ENCODE results near the gene WASHC4. TPM values are rescaled to one million over a fixed set of nuclear protein-coding genes. Genes with fewer than 3 reads are reported as not detected.

Gene WASHC4
- total and polyA plus RNA-seq, 10 of the 15 experiments (the other 5 are each of a cell fraction or from before 2014, with no cell fraction given) = 16.0 to 50.6 (median 34.0) TPM

DNA sequence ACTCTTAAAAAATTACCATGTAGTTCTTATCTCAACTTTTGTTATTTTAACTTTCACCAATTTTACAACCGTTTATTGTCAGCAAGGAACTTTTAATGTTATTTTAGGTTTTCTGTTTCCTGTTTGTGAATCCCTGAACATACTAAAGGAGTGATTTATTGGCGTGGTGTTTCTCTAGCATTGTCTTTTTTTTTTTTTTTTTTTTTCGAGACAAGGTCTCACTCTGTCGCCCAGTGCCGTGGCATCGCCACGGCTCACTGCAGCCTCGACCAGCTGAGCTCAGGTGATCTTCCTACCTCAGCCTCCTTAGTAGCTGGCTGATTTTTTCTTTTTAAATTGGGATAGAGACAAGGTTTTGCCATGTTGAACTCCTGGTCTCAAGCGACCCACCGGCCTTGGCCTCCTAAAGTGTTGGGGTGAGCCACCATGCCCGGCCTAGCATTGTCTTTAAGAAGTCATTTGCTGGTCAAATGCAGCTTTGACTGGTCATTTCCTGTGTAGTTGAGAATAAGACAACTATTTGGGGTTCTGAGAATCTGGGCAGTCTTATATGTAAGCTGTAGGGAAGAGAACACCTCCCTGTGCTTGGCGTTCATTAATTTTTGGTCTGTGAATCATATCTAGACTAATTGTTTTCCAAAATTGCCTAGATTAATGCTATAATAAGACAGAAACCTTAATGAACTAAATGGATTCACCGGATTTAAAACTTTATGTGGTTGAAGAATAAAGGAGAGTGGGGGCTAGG, 2.1 kb downstream of the WASHC4 start (continued):
- TF ChIP-seq, protein P1, sequence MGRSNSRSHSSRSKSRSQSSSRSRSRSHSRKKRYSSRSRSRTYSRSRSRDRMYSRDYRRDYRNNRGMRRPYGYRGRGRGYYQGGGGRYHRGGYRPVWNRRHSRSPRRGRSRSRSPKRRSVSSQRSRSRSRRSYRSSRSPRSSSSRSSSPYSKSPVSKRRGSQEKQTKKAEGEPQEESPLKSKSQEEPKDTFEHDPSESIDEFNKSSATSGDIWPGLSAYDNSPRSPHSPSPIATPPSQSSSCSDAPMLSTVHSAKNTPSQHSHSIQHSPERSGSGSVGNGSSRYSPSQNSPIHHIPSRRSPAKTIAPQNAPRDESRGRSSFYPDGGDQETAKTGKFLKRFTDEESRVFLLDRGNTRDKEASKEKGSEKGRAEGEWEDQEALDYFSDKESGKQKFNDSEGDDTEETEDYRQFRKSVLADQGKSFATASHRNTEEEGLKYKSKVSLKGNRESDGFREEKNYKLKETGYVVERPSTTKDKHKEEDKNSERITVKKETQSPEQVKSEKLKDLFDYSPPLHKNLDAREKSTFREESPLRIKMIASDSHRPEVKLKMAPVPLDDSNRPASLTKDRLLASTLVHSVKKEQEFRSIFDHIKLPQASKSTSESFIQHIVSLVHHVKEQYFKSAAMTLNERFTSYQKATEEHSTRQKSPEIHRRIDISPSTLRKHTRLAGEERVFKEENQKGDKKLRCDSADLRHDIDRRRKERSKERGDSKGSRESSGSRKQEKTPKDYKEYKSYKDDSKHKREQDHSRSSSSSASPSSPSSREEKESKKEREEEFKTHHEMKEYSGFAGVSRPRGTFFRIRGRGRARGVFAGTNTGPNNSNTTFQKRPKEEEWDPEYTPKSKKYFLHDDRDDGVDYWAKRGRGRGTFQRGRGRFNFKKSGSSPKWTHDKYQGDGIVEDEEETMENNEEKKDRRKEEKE (IDR thresholded peaks at IDR 0.05) = no peak
- TF ChIP-seq MYB (IDR thresholded peaks at IDR 0.05; ENCODE audit: borderline replicate concordance, low read depth, low read length) (no peak), BCL11A (IDR thresholded peaks at IDR 0.05; ENCODE audit: low read depth, low read length) (0 out of 2 replicates have a peak, but pooled peaks have one; percentile 44), SKIL (IDR thresholded peaks at IDR 0.05; ENCODE audit: low read depth, poor library complexity, severe bottlenecking) (peak; percentile 36), CUX1 (IDR thresholded peaks at IDR 0.05; ENCODE audit: insufficient replicate concordance, low read depth, low read length) (no peak), STAT1 (conservative IDR thresholded peaks at IDR 0.05) (no peak), RUNX3 (IDR thresholded peaks at IDR 0.05; ENCODE audit: low read length) (no peak; the same call in 1 of the 2 replicates), SIX5 (IDR thresholded peaks at IDR 0.05; ENCODE audit: low read depth, low read length, severe bottlenecking) (no peak), POLR2AphosphoS5 (IDR thresholded peaks at IDR 0.05; ENCODE audit: low read length) (peak; percentile 55; the same call in 1 of the 2 replicates), YY1 (IDR thresholded peaks at IDR 0.05; ENCODE audit: low read depth, low read length) (peak; percentile 44; the same call in 1 of the 2 replicates), ZNF622 (IDR thresholded peaks at IDR 0.05) (no peak), SREBF1 (IDR thresholded peaks at IDR 0.05; ENCODE audit: low read length) (no peak), KLF5 (IDR thresholded peaks at IDR 0.05; ENCODE audit: partially characterized antibody) (no peak)
- TF ChIP-seq, protein P2, sequence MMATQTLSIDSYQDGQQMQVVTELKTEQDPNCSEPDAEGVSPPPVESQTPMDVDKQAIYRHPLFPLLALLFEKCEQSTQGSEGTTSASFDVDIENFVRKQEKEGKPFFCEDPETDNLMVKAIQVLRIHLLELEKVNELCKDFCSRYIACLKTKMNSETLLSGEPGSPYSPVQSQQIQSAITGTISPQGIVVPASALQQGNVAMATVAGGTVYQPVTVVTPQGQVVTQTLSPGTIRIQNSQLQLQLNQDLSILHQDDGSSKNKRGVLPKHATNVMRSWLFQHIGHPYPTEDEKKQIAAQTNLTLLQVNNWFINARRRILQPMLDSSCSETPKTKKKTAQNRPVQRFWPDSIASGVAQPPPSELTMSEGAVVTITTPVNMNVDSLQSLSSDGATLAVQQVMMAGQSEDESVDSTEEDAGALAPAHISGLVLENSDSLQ (IDR thresholded peaks at IDR 0.05) = 0 out of 2 replicates have a peak, but pooled peaks have one; percentile 6
- TF ChIP-seq, protein P3, sequence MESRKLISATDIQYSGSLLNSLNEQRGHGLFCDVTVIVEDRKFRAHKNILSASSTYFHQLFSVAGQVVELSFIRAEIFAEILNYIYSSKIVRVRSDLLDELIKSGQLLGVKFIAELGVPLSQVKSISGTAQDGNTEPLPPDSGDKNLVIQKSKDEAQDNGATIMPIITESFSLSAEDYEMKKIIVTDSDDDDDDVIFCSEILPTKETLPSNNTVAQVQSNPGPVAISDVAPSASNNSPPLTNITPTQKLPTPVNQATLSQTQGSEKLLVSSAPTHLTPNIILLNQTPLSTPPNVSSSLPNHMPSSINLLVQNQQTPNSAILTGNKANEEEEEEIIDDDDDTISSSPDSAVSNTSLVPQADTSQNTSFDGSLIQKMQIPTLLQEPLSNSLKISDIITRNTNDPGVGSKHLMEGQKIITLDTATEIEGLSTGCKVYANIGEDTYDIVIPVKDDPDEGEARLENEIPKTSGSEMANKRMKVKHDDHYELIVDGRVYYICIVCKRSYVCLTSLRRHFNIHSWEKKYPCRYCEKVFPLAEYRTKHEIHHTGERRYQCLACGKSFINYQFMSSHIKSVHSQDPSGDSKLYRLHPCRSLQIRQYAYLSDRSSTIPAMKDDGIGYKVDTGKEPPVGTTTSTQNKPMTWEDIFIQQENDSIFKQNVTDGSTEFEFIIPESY (IDR thresholded peaks at IDR 0.05) = no peak
